Endothelial cell of umbilical vein (primary cell): ENCODE results near the gene ANKRD27. TPM values are rescaled to one million over a fixed set of nuclear protein-coding genes. Genes with fewer than 3 reads are reported as not detected.

Source experiments
- BruUV-seq: library from RNA; stranded (reverse); fragments of 400-500 nt; replicated peaks from 2 replicates; lab custom pipeline; 2021; lab: Mats Ljungman, UMichigan
- CTCF ChIA-PET: fragments of 300-600, 350-600 bp; sonication (Branson Sonifier 250); formaldehyde crosslinking; loops from one replicate; lab custom pipeline; 2021; ENCODE audit warnings: antibody characterized with exemption, inconsistent platforms; lab: Charles Lee
- POLR2A ChIA-PET: fragments of 300-600, 350-600 bp; sonication (Branson Sonifier 250); formaldehyde crosslinking; loops from one replicate; lab custom pipeline; 2021; ENCODE audit warnings: antibody characterized with exemption, inconsistent platforms; lab: Charles Lee
- DNase-seq: peaks from one replicate; pipeline ENCODE4 v3.0.0-alpha.2; 2011; ENCODE audit warnings: low read depth, low spot score
- FAIRE-seq: peaks from 2 replicates; lab custom pipeline; 2011; peaks lifted over from hg19 to GRCh38; lab: Jason Lieb, UNC
- H2AFZ ChIP-seq: 2 replicates; pipeline ENCODE4 v1.6.0; 2012; ENCODE audit warnings: low read depth, low read length, control low read depth, inconsistent platforms
- H3K27ac ChIP-seq: 2 replicates; pipeline ENCODE4 v1.5.1; 2011; ENCODE audit warnings: low read depth, mild to moderate bottlenecking, control low read depth, low read length, moderate library complexity; ENCODE audit not compliant: insufficient read depth
- H3K27me3 ChIP-seq, 2 experiments: 2 replicates each; pipeline versions ENCODE4 v1.6.0 to v1.6.1; 2011; ENCODE audit warnings: low read length in 2 of 2, mixed read lengths in 1 of 2; ENCODE audit not compliant: control insufficient read depth in 2 of 2, insufficient read depth in 2 of 2
- H3K36me3 ChIP-seq, 2 experiments: 2 replicates in 1 of 2; 3 replicates in 1 of 2; pipeline ENCODE4 v1.5.1; 2011; ENCODE audit warnings: low read length in 2 of 2, mild to moderate bottlenecking in 1 of 2, moderate library complexity in 1 of 2; ENCODE audit not compliant: control insufficient read depth in 2 of 2, insufficient read depth in 2 of 2; ENCODE audit errors: extremely low read depth in 1 of 2
- H3K4me1 ChIP-seq: 3 replicates; pipeline ENCODE4 v1.5.1; 2011; ENCODE audit warnings: mild to moderate bottlenecking, low read length; ENCODE audit not compliant: control insufficient read depth, insufficient read depth; ENCODE audit errors: extremely low read depth
- H3K4me2 ChIP-seq: 2 replicates; pipeline ENCODE4 v1.6.1; 2011; ENCODE audit warnings: low read length, control low read depth, mixed read lengths; ENCODE audit not compliant: insufficient read depth
- H3K4me3 ChIP-seq, 3 experiments: fragments of 200-600 bp in 1 of 3; sonication (generic), shearing (Covaris generic) in 1 of 3; replicated peaks in 1 of 3; 2 replicates each; pipeline ENCODE4 v1.5.1; 2011 to 2016; ENCODE audit warnings: control low read depth in 3 of 3, low read length in 3 of 3, mild to moderate bottlenecking in 2 of 3, inconsistent platforms in 1 of 3, low read depth in 1 of 3, moderate library complexity in 1 of 3; ENCODE audit not compliant: insufficient read depth in 1 of 3
- H3K79me2 ChIP-seq: 2 replicates; pipeline ENCODE4 v1.6.0; 2012; ENCODE audit warnings: low read length, inconsistent platforms; ENCODE audit not compliant: control insufficient read depth, insufficient read depth
- H3K9ac ChIP-seq: replicated peaks from 2 replicates; pipeline ENCODE3; 2011; ENCODE audit warnings: low read length, control low read depth; ENCODE audit not compliant: insufficient read depth; ENCODE audit errors: extremely low read depth
- H3K9me1 ChIP-seq: replicated peaks from 3 replicates; pipeline ENCODE4 v1.6.0; 2011; ENCODE audit warnings: mild to moderate bottlenecking, low read length; ENCODE audit not compliant: control insufficient read depth, insufficient read depth; ENCODE audit errors: extremely low read depth
- H3K9me3 ChIP-seq: replicated peaks from 2 replicates; pipeline ENCODE4 v1.5.1; 2012; ENCODE audit warnings: low read length, inconsistent platforms; ENCODE audit not compliant: control insufficient read depth, insufficient read depth
- H4K20me1 ChIP-seq: replicated peaks from 2 replicates; pipeline ENCODE3; 2011; ENCODE audit warnings: mild to moderate bottlenecking, low read length; ENCODE audit not compliant: control insufficient read depth, insufficient read depth; ENCODE audit errors: extremely low read depth
- EZH2 ChIP-seq: IDR thresholded peaks from 2 replicates; pipeline ENCODE4 v1.6.1; 2012; ENCODE audit warnings: borderline replicate concordance, low read depth, mild to moderate bottlenecking, moderate library complexity, low read length, inconsistent platforms; ENCODE audit not compliant: severe bottlenecking
- FOS ChIP-seq: IDR thresholded peaks from 2 replicates; pipeline ENCODE4 v1.6.1; 2011; ENCODE audit warnings: mild to moderate bottlenecking, low read length, moderate library complexity, borderline replicate concordance; ENCODE audit not compliant: insufficient read depth
- GATA2 ChIP-seq: IDR thresholded peaks from 2 replicates; pipeline ENCODE4 v1.7.0; 2011; ENCODE audit warnings: low read depth, mild to moderate bottlenecking, moderate library complexity, mixed read lengths, low read length; ENCODE audit not compliant: insufficient read length, insufficient read depth
- JUN ChIP-seq: IDR thresholded peaks from 2 replicates; pipeline ENCODE4 v1.6.1; 2011; ENCODE audit warnings: borderline replicate concordance, low read depth; ENCODE audit not compliant: insufficient read length, insufficient read depth
- MYC ChIP-seq: IDR thresholded peaks from one replicate; pipeline ENCODE4 v1.6.1; 2011; ENCODE audit warnings: mild to moderate bottlenecking, low read depth, low read length
- POLR2A ChIP-seq: IDR thresholded peaks from 2 replicates; pipeline ENCODE4 v1.6.1; 2012; ENCODE audit warnings: low read depth, mild to moderate bottlenecking, control low read depth, low read length
- POLR2AphosphoS5 ChIP-seq: IDR thresholded peaks from 2 replicates; pipeline ENCODE4 v1.6.1; 2012; ENCODE audit warnings: low read depth, mild to moderate bottlenecking, control low read depth, low read length, moderate library complexity; ENCODE audit not compliant: insufficient read depth
- dilution Hi-C: fragments of 300-500 bp; cut with MboI; formaldehyde crosslinking; loops from one replicate; pipeline ENCODE4 v1.15.0; 2019; ENCODE audit warnings: low sequenced_read_pairs; ENCODE audit not compliant: extremely low pct_ligation_motif_present
- intact Hi-C: fragments of 100-400 bp; cut with micrococcal nuclease; formaldehyde crosslinking; loops from one replicate; pipeline ENCODE4 v1.10.0; 2022
- polyA plus RNA-seq, 4 experiments: library from polyadenylated mRNA; depleted of rRNA in 3 of 4; stranded (reverse) in 3 of 4; unstranded in 1 of 4; fragments of >200 nt; gene quantifications; 2 replicates each; pipeline versions ENCODE4 v1.2.1 to v1.2.3, GENCODE V29; 2011 to 2012; ENCODE audit warnings: missing spikeins in 1 of 4
- total RNA-seq: library from RNA; stranded (reverse); gene quantifications from 2 replicates; pipeline ENCODE4 v1.2.3, GENCODE V29; 2021
- TF ChIP-seq, protein P1 (sequence below), 2 donors: IDR thresholded peaks; 1 replicate in 1 of 2; 2 replicates in 1 of 2; pipeline ENCODE4 v1.5.1; 2011; ENCODE audit warnings: low read length in 2 of 2, mild to moderate bottlenecking in 2 of 2, moderate library complexity in 2 of 2, control low read depth in 1 of 2, inconsistent platforms in 1 of 2, low read depth in 1 of 2; ENCODE audit not compliant: insufficient read depth in 1 of 2; ENCODE audit errors: extremely low read depth in 1 of 2
- TF ChIP-seq, protein P2 (sequence below): IDR thresholded peaks from 2 replicates; pipeline ENCODE4 v1.6.1; 2011; ENCODE audit not compliant: insufficient read depth, insufficient read length

Gene ANKRD27
- total and polyA plus RNA-seq, 2 donors (not counting 3 experiments of a cell fraction or from before 2014, with no cell fraction given), result 18.3 to 37.4 TPM

DNA sequence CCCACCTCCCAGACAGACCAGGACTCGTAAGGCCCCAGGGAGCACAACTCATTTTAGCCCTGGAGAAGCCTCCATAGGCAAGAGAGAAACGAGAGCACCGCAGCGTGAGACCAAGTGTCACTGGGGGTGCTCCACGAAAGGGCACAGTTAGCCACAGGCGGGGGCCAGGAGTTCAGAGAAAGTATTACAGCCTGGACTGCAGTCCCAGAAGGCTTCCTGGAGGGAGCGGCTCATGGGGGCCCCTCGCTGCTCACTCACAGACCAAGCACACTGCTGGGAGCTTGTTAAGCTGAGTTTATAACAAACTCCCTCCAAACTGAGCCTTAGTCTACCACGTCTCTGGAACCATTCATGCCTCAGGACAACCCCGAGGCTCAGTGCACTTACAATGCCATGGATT is 16.5 kb downstream of the ANKRD27 start:
- no peaks in the 10 kb centered on the region for H3K27me3 ChIP-seq
- no peaks in the 10 kb centered on the region for H3K9me1 ChIP-seq
- no peak overlapping the region for H3K9ac ChIP-seq
- FAIRE-seq (no peak), DNase-seq (no peak)
- H2AFZ ChIP-seq, result no peak overlapping the region
- dilution Hi-C loops, result no loop called here
- no peak overlapping the region for H3K4me2 ChIP-seq
- no peak overlapping the region for H3K27ac ChIP-seq
- peaks cover 28% of the 10 kb centered on the region for H3K79me2 ChIP-seq
- BruUV-seq, result no TSS peak
- H3K9me3 ChIP-seq, result no peaks in the 10 kb centered on the region
- H3K4me3 ChIP-seq, result no peak overlapping the region
- POLR2A ChIA-PET, result no interaction called here
- TF ChIP-seq POLR2AphosphoS5 (no peak), GATA2 (no peak), FOS (no peak), JUN (no peak), MYC (no peak), POLR2A (no peak), EZH2 (no peak)
- TF ChIP-seq, protein P1, sequence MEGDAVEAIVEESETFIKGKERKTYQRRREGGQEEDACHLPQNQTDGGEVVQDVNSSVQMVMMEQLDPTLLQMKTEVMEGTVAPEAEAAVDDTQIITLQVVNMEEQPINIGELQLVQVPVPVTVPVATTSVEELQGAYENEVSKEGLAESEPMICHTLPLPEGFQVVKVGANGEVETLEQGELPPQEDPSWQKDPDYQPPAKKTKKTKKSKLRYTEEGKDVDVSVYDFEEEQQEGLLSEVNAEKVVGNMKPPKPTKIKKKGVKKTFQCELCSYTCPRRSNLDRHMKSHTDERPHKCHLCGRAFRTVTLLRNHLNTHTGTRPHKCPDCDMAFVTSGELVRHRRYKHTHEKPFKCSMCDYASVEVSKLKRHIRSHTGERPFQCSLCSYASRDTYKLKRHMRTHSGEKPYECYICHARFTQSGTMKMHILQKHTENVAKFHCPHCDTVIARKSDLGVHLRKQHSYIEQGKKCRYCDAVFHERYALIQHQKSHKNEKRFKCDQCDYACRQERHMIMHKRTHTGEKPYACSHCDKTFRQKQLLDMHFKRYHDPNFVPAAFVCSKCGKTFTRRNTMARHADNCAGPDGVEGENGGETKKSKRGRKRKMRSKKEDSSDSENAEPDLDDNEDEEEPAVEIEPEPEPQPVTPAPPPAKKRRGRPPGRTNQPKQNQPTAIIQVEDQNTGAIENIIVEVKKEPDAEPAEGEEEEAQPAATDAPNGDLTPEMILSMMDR (IDR thresholded peaks at IDR 0.05; ENCODE audit: extremely low read depth in 1 of 2, insufficient read depth in 1 of 2, low read depth in 1 of 2, low read length in 2 of 2), result no peak
- TF ChIP-seq, protein P2, sequence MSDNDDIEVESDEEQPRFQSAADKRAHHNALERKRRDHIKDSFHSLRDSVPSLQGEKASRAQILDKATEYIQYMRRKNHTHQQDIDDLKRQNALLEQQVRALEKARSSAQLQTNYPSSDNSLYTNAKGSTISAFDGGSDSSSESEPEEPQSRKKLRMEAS, result no peak
- CTCF ChIA-PET, result no interaction called here
- intact Hi-C loops, result no loop called here
- peaks cover 7% of the 10 kb centered on the region for H3K4me1 ChIP-seq
- no peaks in the 10 kb centered on the region for H4K20me1 ChIP-seq
- peaks cover 0 to 8% of the 10 kb centered on the region in 2 experiments for H3K36me3 ChIP-seq
